Measurements from ENCODE around the gene SCYGR8.
"Not testable (repeated sequence)": the region's sequence is repeated elsewhere in the genome, so short reads cannot be mapped to it uniquely, and the experiment has no call there.

The SCYGR8 gene, protein sequence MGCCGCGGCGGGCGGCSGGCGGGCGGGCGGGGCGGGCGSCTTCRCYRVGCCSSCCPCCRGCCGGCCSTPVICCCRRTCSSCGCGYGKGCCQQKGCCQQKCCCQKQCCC

DNA sequence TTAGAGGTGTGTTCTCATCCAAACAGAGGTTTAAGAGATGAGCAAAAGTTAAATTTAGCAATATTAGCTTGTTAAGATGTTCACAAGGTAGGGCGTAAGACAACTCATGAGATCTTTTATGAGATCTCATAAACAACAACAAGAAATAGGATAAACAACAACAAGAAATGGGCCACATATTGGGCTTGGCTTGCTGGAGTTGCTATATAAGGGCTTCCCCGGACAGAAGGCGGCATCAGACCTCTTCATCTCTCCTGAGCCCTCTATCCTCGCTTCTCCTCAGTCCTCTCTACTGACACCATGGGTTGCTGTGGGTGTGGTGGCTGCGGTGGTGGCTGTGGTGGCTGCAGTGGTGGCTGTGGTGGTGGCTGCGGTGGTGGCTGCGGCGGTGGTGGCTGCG lies at the start of gene SCYGR8:
Gene SCYGR8, plus strand, starts transcription at position 301 of the 400 bp plus-strand sequence. Its CDS starts 0 bp downstream, at position 301.
- DNase-seq = no peak

DNA sequence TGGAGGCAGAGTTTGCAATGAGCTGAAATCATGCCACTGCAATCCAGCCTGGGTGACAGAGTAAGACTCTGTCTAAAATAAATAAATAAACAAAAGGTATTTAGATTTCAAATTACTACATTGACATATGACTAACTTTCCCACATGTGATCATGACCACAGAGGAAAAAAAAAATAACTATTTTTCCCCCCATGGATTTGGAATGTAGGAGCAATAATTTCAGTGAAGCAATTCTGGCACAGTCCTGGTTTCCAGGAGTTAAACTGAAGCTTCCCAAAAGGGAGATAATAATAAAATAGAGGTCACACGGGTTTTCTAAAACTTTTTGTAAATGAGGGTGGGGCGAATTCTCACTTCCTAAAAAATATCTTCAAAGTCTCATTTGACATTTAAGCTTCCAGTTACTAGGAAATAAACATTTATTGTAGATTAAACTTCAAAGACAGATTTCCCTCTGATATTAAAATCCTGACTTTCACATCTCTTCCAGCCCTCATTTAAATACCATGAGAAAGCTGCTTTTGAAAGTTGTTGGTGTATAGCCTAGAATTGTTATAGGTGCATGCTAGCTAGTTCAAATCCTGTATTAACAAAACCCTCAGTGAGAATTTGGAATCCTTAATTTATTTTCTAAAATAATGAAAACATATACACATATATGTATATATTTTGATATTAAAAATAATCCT lies 48.6 kb upstream of the SCYGR8 start:
- DNase-seq = no peak

DNA sequence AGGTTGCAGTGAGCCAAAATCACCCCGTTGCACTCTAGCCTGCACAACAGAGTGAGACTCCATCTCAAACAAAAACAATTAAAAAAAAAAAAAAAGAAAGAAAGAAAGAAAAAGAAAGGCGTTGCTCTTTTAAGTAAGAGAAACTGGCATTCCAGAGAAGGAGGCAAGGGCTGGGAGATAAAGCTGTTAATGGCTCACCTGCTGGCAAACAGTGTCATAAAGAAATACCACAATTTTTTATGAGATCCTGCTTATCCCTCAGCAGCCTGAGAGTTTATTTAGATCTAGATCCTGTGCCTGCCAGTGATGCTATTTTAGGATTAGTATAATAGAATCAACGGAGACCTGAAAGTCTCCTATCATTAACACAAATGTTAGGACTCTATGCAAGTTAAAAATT lies 44.1 kb upstream of the SCYGR8 start:
- DNase-seq = no peak

DNA sequence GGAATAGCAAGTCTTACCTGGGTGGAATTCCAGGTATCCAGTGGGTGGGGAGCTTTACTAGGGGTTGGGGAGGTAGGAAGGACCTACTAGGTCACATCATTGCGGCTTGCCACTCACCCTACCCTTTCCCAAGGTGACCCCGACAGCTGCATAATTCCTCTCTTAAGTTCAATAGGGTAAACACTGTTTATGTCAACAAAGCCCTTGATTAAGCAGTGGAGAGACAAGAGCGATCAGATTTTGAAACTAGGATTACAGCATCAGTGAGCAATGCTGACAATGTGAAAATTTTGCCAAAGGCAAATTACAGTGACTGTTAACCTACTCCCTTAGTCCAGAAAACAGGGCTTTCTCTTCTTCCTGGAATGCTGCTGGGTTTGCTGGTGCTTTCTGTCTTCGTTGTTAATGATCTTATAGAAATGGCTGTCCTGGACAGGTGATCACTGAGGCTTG lies 42.4 kb upstream of the SCYGR8 start:
- no peak for DNase-seq

DNA sequence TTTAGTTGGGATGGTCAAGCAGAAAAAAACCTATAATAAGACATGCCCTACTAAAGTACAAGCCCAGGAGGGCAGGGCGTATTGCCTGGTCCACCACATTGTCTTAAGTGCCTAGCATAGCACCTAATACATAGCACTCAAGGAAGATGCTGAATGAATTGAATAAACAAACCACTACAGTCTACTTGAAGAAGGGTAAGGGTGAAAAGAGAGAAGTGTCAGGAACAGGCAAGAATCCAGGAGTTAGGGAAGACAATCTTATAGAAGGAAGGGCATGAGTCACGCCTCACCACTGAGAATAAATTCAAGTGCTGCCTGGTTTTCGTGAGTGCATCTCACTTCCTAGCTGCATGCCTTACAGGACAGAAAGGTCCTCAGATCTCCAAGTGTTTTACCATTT lies 41.7 kb upstream of the SCYGR8 start:
- DNase-seq = no peak

DNA sequence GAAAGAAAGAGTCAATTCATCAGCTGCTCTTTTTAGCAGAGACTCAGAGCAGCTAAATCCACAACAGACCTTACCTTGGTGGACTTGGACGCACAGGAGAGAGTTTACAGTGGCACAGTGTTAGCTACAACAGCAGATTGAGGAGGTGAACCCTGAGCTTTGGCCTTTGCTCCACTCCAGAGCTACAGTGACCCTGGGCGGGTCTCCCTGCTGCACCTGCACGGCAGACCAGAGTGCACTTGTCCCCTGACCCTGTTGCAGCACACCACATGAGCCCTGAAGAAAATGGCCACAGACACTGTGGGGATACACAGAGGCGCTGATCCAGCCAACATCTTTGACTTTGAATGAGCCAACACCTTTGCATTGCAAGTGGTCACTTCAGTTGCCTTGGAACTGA lies 38.8 kb upstream of the SCYGR8 start:
- no peak for DNase-seq

GRCh38 chr2:227707390-227707789 lies 38.3 kb upstream of the SCYGR8 start:
- no peak for DNase-seq

- DNase-seq = no peak
These were observed 34.7 kb upstream of the SCYGR8 start for GRCh38 chr2:227710986-227711385.

DNA sequence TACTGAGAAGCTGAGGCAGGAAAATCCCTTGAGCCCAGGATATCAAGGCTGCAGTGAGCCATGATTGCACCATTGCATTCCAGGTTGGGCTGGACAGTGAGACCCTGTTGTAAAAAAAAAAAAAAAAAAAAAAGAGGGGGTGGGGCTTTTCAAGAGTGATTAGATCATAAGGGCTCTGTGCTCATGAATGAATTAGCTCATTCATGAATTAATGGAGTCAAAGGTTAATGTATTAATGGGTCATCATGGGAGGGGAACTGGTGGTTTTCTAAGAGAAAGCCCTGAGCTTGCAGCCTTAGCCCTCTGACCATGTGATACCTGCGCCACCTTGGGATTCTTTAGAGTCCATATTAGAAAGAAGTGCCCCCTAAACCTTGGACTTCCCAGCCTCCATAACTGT lies 32.4 kb upstream of the SCYGR8 start:
- DNase-seq = no peak

DNA sequence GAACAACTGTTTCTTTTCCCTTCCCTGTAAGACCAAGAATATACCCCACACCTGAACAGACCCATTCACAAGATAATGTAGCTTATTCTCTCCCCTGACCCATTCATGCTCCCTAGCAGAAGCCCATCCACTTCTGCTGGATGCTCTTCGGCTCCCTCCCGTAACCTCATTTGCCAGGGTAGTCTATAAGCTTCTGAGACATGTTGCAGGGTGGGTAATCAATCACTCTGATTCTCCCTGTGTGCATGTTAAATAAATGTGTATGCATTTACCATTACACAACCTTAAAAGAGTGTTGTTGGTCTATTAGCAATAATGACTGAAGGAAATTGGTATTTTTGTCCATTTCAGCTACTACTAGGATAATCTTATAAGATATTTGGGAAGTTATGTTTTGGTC lies 29.2 kb upstream of the SCYGR8 start:
- DNase-seq = no peak

- DNase-seq = no peak
These were observed 27.8 kb upstream of the SCYGR8 start, which contains the start of gene SLC19A3 for GRCh38 chr2:227717687-227718567. SLC19A3 (minus strand) TSS chr2:227718028; CDS start chr2:227702318, 15,710 bp downstream.

- no peak for DNase-seq
These were observed 26.1 kb upstream of the SCYGR8 start for GRCh38 chr2:227719641-227720040.

DNA sequence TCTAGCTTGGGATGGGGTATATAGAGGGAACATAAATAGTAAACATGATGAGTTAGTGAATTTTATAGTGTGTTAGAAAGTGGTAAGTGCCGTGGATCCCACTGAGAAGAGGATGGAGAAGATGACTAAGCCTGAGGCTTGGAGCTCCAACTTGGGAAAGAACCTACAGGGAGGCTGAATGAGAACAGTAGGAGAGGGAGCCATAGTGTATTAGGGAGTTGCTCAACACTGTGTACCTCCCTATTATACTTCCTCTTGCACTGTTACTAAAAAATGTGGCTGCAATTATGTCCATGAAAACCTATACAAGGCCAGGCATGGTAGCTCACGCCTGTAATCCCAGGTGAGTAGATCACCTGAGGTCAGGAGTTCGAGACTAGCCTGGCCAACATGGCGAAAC lies 25.0 kb upstream of the SCYGR8 start:
- DNase-seq = no peak

GRCh38 chr2:227722821-227723220 lies 22.9 kb upstream of the SCYGR8 start:
- not testable (repeated sequence) for DNase-seq

DNA sequence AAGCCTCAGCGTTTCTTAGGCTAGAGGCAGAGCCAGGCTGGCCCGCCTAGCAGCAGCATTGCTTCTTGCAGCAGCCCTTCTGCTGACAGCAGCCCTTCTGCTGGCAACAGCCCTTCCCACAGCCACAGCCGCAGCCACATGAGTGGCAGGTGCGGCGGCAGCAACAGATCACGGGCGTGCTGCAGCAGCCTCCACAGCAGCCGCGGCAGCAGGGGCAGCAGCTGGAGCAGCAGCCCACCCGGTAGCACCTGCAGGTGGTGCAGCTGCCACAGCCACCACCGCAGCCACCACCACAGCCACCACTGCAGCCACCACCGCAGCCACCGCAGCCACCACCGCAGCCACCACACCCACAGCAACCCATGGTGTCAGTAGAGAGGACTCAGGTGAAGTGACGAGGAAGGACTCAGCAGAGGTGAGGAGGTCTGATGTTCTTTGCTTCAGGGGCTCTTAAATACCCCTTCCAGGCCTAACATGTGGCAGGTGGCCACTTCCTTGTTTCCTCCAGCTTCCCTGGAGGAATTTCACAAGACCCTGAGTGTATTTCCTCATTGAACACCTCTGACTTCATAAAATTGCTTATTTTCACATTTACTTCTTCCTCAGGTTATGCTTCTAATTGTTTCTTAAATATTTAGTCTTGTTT lies 21.2 kb upstream of the SCYGR8 start, which contains the start of gene SCYGR6:
Gene SCYGR6, minus strand, starts transcription at position 364 of the 646 bp plus-strand sequence. Its CDS starts 0 bp downstream, at position 364.
- DNase-seq = no peak

DNA sequence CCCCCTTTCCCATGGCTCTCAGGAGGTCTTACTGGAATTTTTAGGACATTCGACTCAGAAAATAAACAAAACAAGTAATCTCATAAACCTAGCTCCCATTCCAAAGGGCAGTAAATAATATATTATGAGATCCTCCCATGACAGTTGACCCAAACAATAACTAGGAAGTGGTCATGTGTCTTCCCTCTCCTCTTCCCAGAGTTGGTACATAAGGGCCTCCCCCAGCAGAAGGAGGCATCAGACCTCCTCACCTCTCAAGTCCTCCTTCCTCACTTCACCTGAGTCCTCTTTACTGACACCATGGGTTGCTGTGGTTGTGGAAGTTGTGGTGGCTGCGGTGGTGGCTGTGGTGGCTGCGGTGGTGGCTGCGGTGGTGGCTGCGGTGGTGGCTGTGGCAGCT lies 17.7 kb upstream of the SCYGR8 start, which contains the start of gene SCYGR7:
Gene SCYGR7, plus strand, starts transcription at position 301 of the 400 bp plus-strand sequence. Its CDS starts 0 bp downstream, at position 301.
- DNase-seq = no peak

- no peak for DNase-seq
These were observed 6.3 kb upstream of the SCYGR8 start for GRCh38 chr2:227739351-227739750.

- not testable (repeated sequence) for DNase-seq
These were observed 5.0 kb upstream of the SCYGR8 start for GRCh38 chr2:227740705-227741104.

GRCh38 chr2:227748079-227748478 lies 2.4 kb downstream of the SCYGR8 start:
- no peak for DNase-seq

DNA sequence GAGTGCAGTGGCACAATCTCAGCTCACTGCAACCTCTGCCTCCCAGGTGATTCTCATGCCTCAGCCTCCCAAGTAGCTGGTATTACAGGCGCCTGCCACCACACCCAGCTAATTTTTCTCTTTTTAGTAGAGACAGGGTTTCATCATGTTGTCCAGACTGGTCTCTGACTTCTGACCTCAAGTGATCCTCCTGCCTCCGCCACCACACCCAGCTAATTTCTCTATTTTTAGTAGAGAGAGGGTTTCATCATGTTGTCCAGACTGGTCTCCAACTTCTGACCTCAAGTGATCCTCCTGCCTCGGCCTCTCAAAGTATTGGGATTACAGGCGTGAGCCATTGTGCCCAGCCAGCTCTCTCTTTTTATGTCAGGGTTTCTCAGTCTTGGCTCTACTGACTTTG lies 10.6 kb downstream of the SCYGR8 start:
- DNase-seq = not testable (repeated sequence)

DNA sequence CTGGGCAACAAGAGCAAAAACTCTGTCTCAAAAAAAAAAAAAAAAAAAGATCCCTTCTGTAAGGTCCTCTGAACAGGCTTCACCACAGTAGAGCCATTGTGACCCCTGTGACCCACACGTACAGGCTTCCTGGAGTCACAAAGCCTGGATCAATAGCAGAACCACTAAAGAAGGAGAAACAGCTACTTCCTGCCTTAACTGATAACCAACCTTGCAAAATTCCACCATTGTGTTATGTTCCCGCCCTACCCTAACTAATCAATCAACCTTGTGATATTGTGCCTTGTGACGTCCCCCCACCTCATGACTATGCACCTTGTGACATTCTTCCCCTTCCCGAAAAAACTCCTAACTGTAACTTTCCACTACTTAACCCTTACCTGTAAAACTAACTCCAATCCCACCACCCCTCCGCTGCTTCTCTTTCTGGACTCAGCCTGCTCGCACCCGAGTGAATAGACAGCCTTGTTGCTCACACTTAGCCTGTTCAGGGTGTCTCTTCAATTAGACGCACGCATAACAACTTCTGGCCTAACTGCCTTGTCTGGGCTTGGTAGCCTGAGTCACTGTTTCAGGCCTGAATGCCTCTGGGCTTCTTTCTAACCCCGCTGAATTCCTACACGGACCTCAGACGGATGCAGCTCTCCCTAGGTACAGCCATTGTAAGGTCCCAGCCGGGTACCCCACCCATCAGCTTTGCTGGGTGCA lies 13.9 kb downstream of the SCYGR8 start:
- DNase-seq = no peak
